Measurements from ENCODE around the gene LSM3.
A peak's percentile ranks its signal among the peaks of the same experiment; 100 is the strongest.

Gene LSM3

GRCh38 chr3:14143271-14144225 lies 35.1 kb upstream of the LSM3 start:
- DNase-seq (ENCODE audit: low spot score) = peak; percentile 84

GRCh38 chr3:14144423-14145075 lies 34.1 kb upstream of the LSM3 start:
- DNase-seq (ENCODE audit: low spot score) = peak; percentile 93

GRCh38 chr3:14145236-14145635 lies 33.4 kb upstream of the LSM3 start:
- DNase-seq (ENCODE audit: low spot score) = peak; percentile 24

- DNase-seq (ENCODE audit: low spot score) = no peak
These were observed 32.8 kb upstream of the LSM3 start for GRCh38 chr3:14145670-14146380.

- DNase-seq (ENCODE audit: low spot score) = no peak
These were observed 32.1 kb upstream of the LSM3 start for GRCh38 chr3:14146381-14147065.

GRCh38 chr3:14147066-14147435 lies 31.6 kb upstream of the LSM3 start:
- no peak for DNase-seq (ENCODE audit: low spot score)

- no peak for DNase-seq (ENCODE audit: low spot score)
These were observed 31.0 kb upstream of the LSM3 start for GRCh38 chr3:14147617-14148016.

- DNase-seq (ENCODE audit: low spot score) = no peak
These were observed 30.3 kb upstream of the LSM3 start for GRCh38 chr3:14148041-14148985.

GRCh38 chr3:14150078-14150477 lies 28.5 kb upstream of the LSM3 start:
- no peak for DNase-seq (ENCODE audit: low spot score)

GRCh38 chr3:14150491-14151230 lies 28.0 kb upstream of the LSM3 start:
- no peak for DNase-seq (ENCODE audit: low spot score)

GRCh38 chr3:14151471-14152083 lies 27.0 kb upstream of the LSM3 start:
- DNase-seq (ENCODE audit: low spot score) = no peak

GRCh38 chr3:14152233-14152962 lies 26.2 kb upstream of the LSM3 start:
- no peak for DNase-seq (ENCODE audit: low spot score)

- DNase-seq (ENCODE audit: low spot score) = no peak
These were observed 25.7 kb upstream of the LSM3 start for GRCh38 chr3:14152963-14153355.

GRCh38 chr3:14153663-14154062 lies 25.0 kb upstream of the LSM3 start:
- DNase-seq (ENCODE audit: low spot score) = no peak

GRCh38 chr3:14154276-14154675 lies 24.3 kb upstream of the LSM3 start:
- DNase-seq (ENCODE audit: low spot score) = no peak

GRCh38 chr3:14154895-14155440 lies 23.6 kb upstream of the LSM3 start:
- no peak for DNase-seq (ENCODE audit: low spot score)

GRCh38 chr3:14156201-14156600 lies 22.4 kb upstream of the LSM3 start:
- DNase-seq (ENCODE audit: low spot score) = no peak

GRCh38 chr3:14156843-14157561 lies 21.6 kb upstream of the LSM3 start:
- DNase-seq (ENCODE audit: low spot score) = no peak

Measured in GM03348 (cell line).